Endothelial cell of umbilical vein (primary cell): ENCODE results near the gene CLDN1.
A peak's percentile ranks its signal among the peaks of the same experiment; 100 is the strongest.

ENCODE experiments used
- EZH2 ChIP-seq: IDR thresholded peaks from 2 replicates; pipeline ENCODE4 v1.6.1; 2012; ENCODE audit warnings: borderline replicate concordance, low read depth, mild to moderate bottlenecking, moderate library complexity, low read length, inconsistent platforms; ENCODE audit not compliant: severe bottlenecking
- FOS ChIP-seq: IDR thresholded peaks from 2 replicates; pipeline ENCODE4 v1.6.1; 2011; ENCODE audit warnings: mild to moderate bottlenecking, low read length, moderate library complexity, borderline replicate concordance; ENCODE audit not compliant: insufficient read depth
- GATA2 ChIP-seq: IDR thresholded peaks from 2 replicates; pipeline ENCODE4 v1.7.0; 2011; ENCODE audit warnings: low read depth, mild to moderate bottlenecking, moderate library complexity, mixed read lengths, low read length; ENCODE audit not compliant: insufficient read length, insufficient read depth
- JUN ChIP-seq: IDR thresholded peaks from 2 replicates; pipeline ENCODE4 v1.6.1; 2011; ENCODE audit warnings: borderline replicate concordance, low read depth; ENCODE audit not compliant: insufficient read length, insufficient read depth
- MYC ChIP-seq: IDR thresholded peaks from one replicate; pipeline ENCODE4 v1.6.1; 2011; ENCODE audit warnings: mild to moderate bottlenecking, low read depth, low read length
- POLR2A ChIP-seq: IDR thresholded peaks from 2 replicates; pipeline ENCODE4 v1.6.1; 2012; ENCODE audit warnings: low read depth, mild to moderate bottlenecking, control low read depth, low read length
- POLR2AphosphoS5 ChIP-seq: IDR thresholded peaks from 2 replicates; pipeline ENCODE4 v1.6.1; 2012; ENCODE audit warnings: low read depth, mild to moderate bottlenecking, control low read depth, low read length, moderate library complexity; ENCODE audit not compliant: insufficient read depth
- TF ChIP-seq, protein P1 (sequence below), 2 donors: IDR thresholded peaks; 1 replicate in 1 of 2; 2 replicates in 1 of 2; pipeline ENCODE4 v1.5.1; 2011; ENCODE audit warnings: low read length in 2 of 2, mild to moderate bottlenecking in 2 of 2, moderate library complexity in 2 of 2, control low read depth in 1 of 2, inconsistent platforms in 1 of 2, low read depth in 1 of 2; ENCODE audit not compliant: insufficient read depth in 1 of 2; ENCODE audit errors: extremely low read depth in 1 of 2
- TF ChIP-seq, protein P2 (sequence below): IDR thresholded peaks from 2 replicates; pipeline ENCODE4 v1.6.1; 2011; ENCODE audit not compliant: insufficient read depth, insufficient read length

DNA sequence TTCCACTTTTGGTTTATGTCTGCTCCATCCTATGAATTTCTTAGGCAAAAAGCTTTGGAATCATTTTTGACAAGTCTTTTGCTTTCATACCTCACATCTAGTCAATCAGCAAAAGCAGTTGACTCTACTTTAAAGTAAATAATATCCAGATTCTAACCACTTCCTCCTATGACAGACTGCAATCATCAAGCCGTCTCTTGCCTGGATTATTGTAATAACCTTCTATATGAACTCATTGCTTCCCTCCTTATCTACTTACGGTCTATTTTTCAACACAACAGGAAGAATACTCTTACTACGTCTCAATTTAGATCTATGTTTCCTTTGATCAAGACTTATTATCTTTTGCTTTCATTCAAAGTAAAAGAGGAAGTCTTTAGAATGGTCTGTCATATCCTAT lies 20.7 kb downstream of the CLDN1 start:
- TF ChIP-seq EZH2: no peak
- TF ChIP-seq, protein P1, sequence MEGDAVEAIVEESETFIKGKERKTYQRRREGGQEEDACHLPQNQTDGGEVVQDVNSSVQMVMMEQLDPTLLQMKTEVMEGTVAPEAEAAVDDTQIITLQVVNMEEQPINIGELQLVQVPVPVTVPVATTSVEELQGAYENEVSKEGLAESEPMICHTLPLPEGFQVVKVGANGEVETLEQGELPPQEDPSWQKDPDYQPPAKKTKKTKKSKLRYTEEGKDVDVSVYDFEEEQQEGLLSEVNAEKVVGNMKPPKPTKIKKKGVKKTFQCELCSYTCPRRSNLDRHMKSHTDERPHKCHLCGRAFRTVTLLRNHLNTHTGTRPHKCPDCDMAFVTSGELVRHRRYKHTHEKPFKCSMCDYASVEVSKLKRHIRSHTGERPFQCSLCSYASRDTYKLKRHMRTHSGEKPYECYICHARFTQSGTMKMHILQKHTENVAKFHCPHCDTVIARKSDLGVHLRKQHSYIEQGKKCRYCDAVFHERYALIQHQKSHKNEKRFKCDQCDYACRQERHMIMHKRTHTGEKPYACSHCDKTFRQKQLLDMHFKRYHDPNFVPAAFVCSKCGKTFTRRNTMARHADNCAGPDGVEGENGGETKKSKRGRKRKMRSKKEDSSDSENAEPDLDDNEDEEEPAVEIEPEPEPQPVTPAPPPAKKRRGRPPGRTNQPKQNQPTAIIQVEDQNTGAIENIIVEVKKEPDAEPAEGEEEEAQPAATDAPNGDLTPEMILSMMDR (IDR thresholded peaks at IDR 0.05; ENCODE audit: extremely low read depth in 1 of 2, insufficient read depth in 1 of 2, low read depth in 1 of 2, low read length in 2 of 2): no peak
- TF ChIP-seq POLR2AphosphoS5: no peak
- no peak for TF ChIP-seq POLR2A
- peak; percentile 43 for TF ChIP-seq GATA2
- TF ChIP-seq, protein P2, sequence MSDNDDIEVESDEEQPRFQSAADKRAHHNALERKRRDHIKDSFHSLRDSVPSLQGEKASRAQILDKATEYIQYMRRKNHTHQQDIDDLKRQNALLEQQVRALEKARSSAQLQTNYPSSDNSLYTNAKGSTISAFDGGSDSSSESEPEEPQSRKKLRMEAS: no peak
- no peak for TF ChIP-seq JUN
- TF ChIP-seq FOS: peak; percentile 28
- TF ChIP-seq MYC: no peak
